GM19239 (cell line): ENCODE measurements around the gene L3MBTL1.

ENCODE experiments used
- DNase-seq: peaks from one replicate; pipeline ENCODE4 v3.0.0; 2011; ENCODE audit warnings: low spot score; ENCODE audit not compliant: insufficient read length
- FAIRE-seq: peaks from 2 replicates; lab custom pipeline; 2011; peaks lifted over from hg19 to GRCh38; lab: Jason Lieb, UNC

L3MBTL1 gene

GRCh38 chr20:43534016-43534415, 26.5 kb downstream of the L3MBTL1 start:
- DNase-seq = no peak
- no peak for FAIRE-seq

- FAIRE-seq (no peak), DNase-seq (no peak)
Observed at GRCh38 chr20:43534791-43535350, 27.4 kb downstream of the L3MBTL1 start.

- DNase-seq (no peak), FAIRE-seq (no peak)
Observed at GRCh38 chr20:43535370-43536004, 28.0 kb downstream of the L3MBTL1 start.

GRCh38 chr20:43536041-43536816, 28.7 kb downstream of the L3MBTL1 start:
- DNase-seq (no peak), FAIRE-seq (no peak)

- no peak for DNase-seq
- no peak for FAIRE-seq
Observed at GRCh38 chr20:43536817-43537440, 29.4 kb downstream of the L3MBTL1 start.

- DNase-seq = peak; percentile 35
Observed at GRCh38 chr20:43537921-43538877, 30.7 kb downstream of the L3MBTL1 start.

GRCh38 chr20:43538878-43539700, 31.6 kb downstream of the L3MBTL1 start:
- no peak for DNase-seq
- no peak for FAIRE-seq

More at GRCh38 chr20:43537921-43538877, 30.7 kb downstream of the L3MBTL1 start:
- peak; percentile 81 for FAIRE-seq

GRCh38 chr20:43539975-43540672, 32.6 kb downstream of the L3MBTL1 start:
- DNase-seq (no peak), FAIRE-seq (no peak)

- FAIRE-seq (no peak), DNase-seq (no peak)
Observed at GRCh38 chr20:43540673-43541060, 33.2 kb downstream of the L3MBTL1 start.

- DNase-seq (no peak), FAIRE-seq (no peak)
Observed at GRCh38 chr20:43541214-43541613, 33.7 kb downstream of the L3MBTL1 start.

- DNase-seq = no peak
- no peak for FAIRE-seq
Observed at GRCh38 chr20:43542161-43542560, 34.7 kb downstream of the L3MBTL1 start.

- no peak for FAIRE-seq
- no peak for DNase-seq
Observed at GRCh38 chr20:43542674-43543073, 35.2 kb downstream of the L3MBTL1 start.

- FAIRE-seq (no peak), DNase-seq (no peak)
Observed at GRCh38 chr20:43543138-43543537, 35.6 kb downstream of the L3MBTL1 start.

- no peak for FAIRE-seq
- DNase-seq = no peak
Observed at GRCh38 chr20:43544501-43544900, 37.0 kb downstream of the L3MBTL1 start.

- FAIRE-seq = no peak
- no peak for DNase-seq
Observed at GRCh38 chr20:43545837-43546578, 38.5 kb downstream of the L3MBTL1 start.

GRCh38 chr20:43548273-43548880, 40.9 kb downstream of the L3MBTL1 start:
- FAIRE-seq (no peak), DNase-seq (no peak)

GRCh38 chr20:43549416-43550065, 42.0 kb downstream of the L3MBTL1 start:
- no peak for FAIRE-seq
- no peak for DNase-seq
